Measurements from ENCODE around the gene SETD5.

GRCh38 chr3:9455596-9456131, 58.2 kb downstream of the SETD5 start:
- no peak for TF ChIP-seq POLR2A (IDR thresholded peaks at IDR 0.05)
- TF ChIP-seq, protein P1, sequence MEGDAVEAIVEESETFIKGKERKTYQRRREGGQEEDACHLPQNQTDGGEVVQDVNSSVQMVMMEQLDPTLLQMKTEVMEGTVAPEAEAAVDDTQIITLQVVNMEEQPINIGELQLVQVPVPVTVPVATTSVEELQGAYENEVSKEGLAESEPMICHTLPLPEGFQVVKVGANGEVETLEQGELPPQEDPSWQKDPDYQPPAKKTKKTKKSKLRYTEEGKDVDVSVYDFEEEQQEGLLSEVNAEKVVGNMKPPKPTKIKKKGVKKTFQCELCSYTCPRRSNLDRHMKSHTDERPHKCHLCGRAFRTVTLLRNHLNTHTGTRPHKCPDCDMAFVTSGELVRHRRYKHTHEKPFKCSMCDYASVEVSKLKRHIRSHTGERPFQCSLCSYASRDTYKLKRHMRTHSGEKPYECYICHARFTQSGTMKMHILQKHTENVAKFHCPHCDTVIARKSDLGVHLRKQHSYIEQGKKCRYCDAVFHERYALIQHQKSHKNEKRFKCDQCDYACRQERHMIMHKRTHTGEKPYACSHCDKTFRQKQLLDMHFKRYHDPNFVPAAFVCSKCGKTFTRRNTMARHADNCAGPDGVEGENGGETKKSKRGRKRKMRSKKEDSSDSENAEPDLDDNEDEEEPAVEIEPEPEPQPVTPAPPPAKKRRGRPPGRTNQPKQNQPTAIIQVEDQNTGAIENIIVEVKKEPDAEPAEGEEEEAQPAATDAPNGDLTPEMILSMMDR (IDR thresholded peaks at IDR 0.05): no peak

All from Peyer's patch (tissue), 4 donors.